Left renal pelvis (tissue), 4 donors: ENCODE measurements around the gene ASCC3. TPM values are rescaled to one million over a fixed set of nuclear protein-coding genes. Genes with fewer than 3 reads are reported as not detected.
"Not testable (repeated sequence)": the region's sequence is repeated elsewhere in the genome, so short reads cannot be mapped to it uniquely, and the experiment has no call there.

ENCODE experiments used
- DNase-seq, 4 donors: peaks; one replicate each; pipeline ENCODE4 v3.0.0-alpha.2; 2013; ENCODE audit warnings: low read depth in 4 of 4, low spot score in 3 of 4
- polyA plus RNA-seq, 4 donors: library from polyadenylated mRNA; unstranded; fragments of 120-200 nt; gene quantifications; one replicate each; pipeline ENCODE4 v1.2.1, GENCODE V29; 2013; ENCODE audit not compliant: insufficient read length in 4 of 4

ASCC3 gene
- polyA plus RNA-seq, 4 donors: 21.1 to 27.4 (median 24.1) TPM

- DNase-seq: no peak
Observed at GRCh38 chr6:100670056-100670455, 211.1 kb downstream of the ASCC3 start.

GRCh38 chr6:100665041-100665380 is 216.1 kb downstream of the ASCC3 start:
- no peak for DNase-seq

GRCh38 chr6:100664274-100665040 is 216.7 kb downstream of the ASCC3 start:
- no peak for DNase-seq

DNA sequence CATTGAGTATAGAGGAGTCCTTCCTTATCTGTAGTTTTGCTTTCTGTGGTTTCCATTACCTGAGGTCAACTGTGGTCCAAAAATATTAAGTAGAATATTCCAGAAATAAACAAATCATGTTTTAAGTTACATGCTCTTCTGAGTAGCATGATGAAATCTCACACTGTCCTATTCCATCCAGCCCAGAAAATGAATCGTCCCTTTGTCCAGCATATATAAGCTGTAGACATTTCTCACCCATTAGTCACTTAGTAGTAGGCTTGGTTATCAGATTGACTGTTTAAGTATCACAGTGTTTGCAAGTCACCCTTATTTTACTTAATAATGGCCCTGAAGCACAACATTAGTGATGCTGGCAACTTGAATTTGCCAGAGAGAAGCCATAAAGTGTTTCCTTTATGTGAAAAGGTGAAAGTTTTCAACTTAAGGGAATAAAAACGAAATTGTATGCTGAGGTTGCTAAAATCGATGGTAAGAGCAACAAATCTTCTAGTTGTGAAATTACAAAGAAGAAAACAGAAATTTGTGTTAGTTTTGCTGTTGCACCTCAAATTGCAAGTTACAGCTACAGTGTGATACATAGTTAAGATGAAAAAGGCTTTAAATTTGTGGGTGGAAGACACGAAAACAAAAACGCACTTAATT is 217.8 kb downstream of the ASCC3 start:
- DNase-seq: no peak

DNA sequence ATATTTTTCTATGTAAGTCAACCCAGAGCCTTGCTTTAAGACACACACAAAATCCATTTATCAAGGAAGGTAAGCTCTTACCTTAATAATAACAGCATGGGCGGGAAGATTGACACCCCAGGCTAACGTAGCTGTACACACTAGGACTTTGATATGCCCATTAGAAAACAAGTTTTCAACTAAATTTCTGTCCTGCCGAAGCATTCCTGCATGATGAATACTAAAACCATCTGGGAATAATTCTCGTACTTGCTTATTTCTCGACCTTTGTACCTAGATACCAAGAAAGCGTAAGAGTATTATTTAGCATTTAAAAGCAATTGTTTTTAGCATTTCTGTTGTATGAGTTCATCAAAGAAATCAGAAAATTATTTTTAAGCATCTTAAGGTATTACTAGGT is 218.9 kb downstream of the ASCC3 start:
- DNase-seq: no peak

GRCh38 chr6:100658486-100658885 is 222.6 kb downstream of the ASCC3 start:
- no peak for DNase-seq

GRCh38 chr6:100657678-100658330 is 223.3 kb downstream of the ASCC3 start:
- DNase-seq: no peak

DNA sequence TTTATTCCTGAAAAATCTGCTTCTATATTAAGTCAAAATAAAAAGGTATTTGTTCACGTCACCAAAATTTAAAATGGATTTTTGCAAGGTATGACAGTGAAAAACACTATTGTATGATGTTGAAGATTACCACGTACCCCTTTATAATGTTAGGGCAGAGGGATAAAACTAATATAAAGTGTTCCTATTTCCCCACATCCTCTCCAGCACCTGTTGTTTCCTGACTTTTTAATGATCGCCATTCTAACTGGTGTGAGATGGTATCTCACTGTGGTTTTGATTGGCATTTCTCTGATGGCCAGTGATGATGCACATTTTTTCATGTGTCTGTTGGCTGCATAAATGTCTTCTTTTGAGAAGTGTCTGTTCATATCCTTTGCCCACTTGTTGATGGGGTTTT is 240.0 kb downstream of the ASCC3 start:
- not testable (repeated sequence) for DNase-seq

GRCh38 chr6:100633096-100633777 is 247.9 kb downstream of the ASCC3 start:
- no peak for DNase-seq

DNA sequence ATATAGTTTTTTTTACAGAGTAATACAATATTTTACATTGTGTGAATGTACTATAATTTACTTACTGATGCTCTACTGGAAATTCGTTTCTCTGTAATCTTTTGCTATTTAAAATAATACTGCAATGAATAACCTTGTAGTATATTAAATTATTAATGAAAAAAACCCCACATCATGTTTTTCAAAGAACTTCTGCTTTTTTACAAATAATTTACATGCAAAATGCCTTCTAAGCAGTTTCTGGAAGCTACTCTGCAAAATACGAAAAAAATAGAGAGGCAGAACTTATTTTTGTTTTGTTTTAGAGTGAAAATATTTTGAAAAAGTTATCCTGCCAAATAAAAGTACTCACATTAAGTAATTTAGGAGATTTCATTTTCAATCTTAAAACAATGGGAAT is 250.6 kb downstream of the ASCC3 start:
- no peak for DNase-seq

DNA sequence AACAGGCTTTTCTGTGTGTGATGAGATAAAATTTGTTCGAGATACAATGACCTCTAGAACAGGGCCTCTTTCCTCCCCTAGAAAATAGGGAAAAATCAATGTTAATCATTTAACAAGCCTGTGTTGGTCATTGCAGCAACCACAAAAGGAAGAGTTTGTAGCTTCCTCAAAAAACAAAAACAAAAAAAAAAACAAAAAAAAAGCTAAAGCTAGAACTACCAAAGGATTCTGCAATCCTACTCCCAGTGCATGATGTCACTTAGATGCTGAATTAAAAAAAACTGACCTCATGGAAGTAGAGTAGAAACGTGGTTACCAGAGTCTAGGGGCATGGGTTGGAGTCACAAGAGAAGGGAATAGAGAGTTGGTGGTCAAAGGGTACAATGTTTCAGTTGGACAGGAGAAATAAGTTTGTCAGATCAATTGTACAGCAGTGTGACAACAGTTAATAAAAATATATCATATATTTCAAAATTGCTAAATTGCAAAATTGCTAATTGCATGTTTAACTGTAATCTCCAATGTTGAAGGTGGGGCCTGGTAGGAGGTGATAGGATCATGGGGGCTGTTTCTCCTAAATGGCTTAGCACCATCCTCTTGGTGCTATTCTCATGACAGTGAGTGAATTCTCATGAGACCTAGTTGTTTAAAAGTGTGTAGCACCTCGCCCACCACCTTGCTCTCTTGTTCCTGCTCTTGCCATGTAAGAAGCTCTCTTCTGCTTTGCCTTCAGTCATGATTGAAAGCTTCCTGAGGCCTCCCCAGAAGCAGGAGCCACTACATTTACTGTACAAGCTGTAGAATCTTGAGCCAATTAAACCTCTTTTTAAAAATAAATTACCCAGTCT is 253.0 kb downstream of the ASCC3 start:
- DNase-seq: no peak

GRCh38 chr6:100626721-100627120 is 254.4 kb downstream of the ASCC3 start:
- DNase-seq: no peak

DNA sequence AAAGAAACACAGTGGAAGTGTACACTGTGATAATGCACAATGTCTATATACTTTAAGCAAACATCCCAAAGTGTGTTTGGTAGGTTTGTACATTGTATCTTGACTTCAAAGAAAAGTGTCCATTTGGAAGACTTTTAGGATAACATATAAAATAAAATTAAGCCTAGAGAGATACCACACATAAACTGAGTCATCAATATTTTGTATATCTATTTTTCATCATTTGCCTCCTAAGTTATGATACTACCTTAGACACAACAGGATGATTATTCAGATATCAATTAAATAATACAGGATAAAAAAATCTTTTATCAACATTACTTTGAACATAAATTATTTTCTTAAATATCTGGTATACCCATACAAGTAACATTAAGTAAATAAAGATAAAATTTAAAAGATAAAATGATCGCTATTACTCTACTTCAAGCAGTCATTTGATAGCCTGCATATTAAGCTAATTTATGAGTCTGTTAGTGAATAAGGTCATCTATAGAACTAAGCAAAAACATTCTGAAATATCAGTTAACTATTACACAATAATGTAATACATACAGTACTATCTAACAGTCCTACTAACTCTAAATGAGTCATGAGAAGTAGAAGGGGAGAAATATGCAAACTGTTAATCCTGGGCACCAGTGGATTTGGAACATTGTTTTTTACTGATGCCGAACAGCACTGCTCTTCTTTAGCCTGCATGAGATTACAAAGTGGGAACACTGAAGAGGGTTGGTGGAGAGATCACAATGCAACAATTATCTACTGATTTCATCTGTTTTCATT is 258.0 kb downstream of the ASCC3 start:
- no peak for DNase-seq

- no peak for DNase-seq
Observed at GRCh38 chr6:100620085-100620840, 260.9 kb downstream of the ASCC3 start.

DNA sequence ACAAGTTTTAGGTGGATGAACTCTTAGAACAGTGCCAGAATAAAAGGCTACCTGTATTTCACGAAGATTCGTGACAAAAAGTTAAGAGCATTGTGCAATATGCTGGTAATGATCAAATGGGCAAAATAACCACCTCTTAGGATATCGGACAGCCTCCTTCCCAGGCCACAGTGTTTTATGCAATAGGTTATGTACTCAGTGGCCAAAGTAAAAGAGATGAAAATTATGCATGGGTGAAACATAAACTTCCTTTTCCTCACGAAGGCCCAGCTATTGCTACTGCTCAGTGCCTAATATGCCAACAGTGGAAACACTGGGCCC is 262.8 kb downstream of the ASCC3 start:
- DNase-seq: no peak

GRCh38 chr6:100617633-100618350 is 263.3 kb downstream of the ASCC3 start:
- no peak for DNase-seq

GRCh38 chr6:100614933-100615332 is 266.2 kb downstream of the ASCC3 start:
- DNase-seq: no peak

- DNase-seq: no peak
Observed at GRCh38 chr6:100614386-100614785, 266.7 kb downstream of the ASCC3 start.
